H1 (cell line): ENCODE results near the gene CDH9. TPM values are rescaled to one million over a fixed set of nuclear protein-coding genes. Genes with fewer than 3 reads are reported as not detected.

Experiments used
- CTCF ChIA-PET: fragments of 300-600 bp; sonication (Branson Sonifier 250); formaldehyde crosslinking; loops from one replicate; lab custom pipeline; 2021; ENCODE audit not compliant: partially characterized antibody; lab: Charles Lee
- POLR2A ChIA-PET: fragments of 300-600 bp; sonication (Branson Sonifier 250); formaldehyde crosslinking; loops from one replicate; lab custom pipeline; 2021; ENCODE audit warnings: inconsistent platforms; ENCODE audit not compliant: partially characterized antibody; lab: Charles Lee
- DNase-seq, 2 experiments: peaks; one replicate each; pipeline versions ENCODE4 v3.0.0 to v3.0.0-alpha.2; 2010 to 2022; ENCODE audit warnings: low spot score in 2 of 2, low read depth in 1 of 2, mixed read lengths in 1 of 2
- FAIRE-seq: peaks from 2 replicates; lab custom pipeline; 2011; peaks lifted over from hg19 to GRCh38; lab: Jason Lieb, UNC
- H2AFZ ChIP-seq: 2 replicates; pipeline ENCODE4 v1.8.1; 2012; ENCODE audit warnings: low read length, inconsistent platforms
- H2AK5ac ChIP-seq: 2 replicates; pipeline ENCODE4 v1.6.1; 2013; ENCODE audit warnings: low read depth, low read length
- H2BK120ac ChIP-seq: replicated peaks from 2 replicates; pipeline ENCODE3; 2013; ENCODE audit warnings: low read depth, low read length, inconsistent platforms
- H2BK12ac ChIP-seq: 2 replicates; pipeline ENCODE4 v1.6.1; 2013; ENCODE audit warnings: low read depth, low read length
- H2BK15ac ChIP-seq: 2 replicates; pipeline ENCODE4 v1.6.1; 2013; ENCODE audit warnings: low read length
- H2BK20ac ChIP-seq: 2 replicates; pipeline ENCODE4 v1.6.1; 2013; ENCODE audit warnings: low read length
- H2BK5ac ChIP-seq: 2 replicates; pipeline ENCODE4 v1.6.1; 2013; ENCODE audit warnings: low read depth, low read length
- H3K14ac ChIP-seq: 2 replicates; pipeline ENCODE4 v1.6.1; 2013; ENCODE audit warnings: inconsistent platforms; ENCODE audit not compliant: insufficient read length
- H3K18ac ChIP-seq: 2 replicates; pipeline ENCODE4 v1.6.1; 2013; ENCODE audit warnings: low read length; ENCODE audit errors: extremely low read depth
- H3K23ac ChIP-seq: 2 replicates; pipeline ENCODE4 v1.6.1; 2013; ENCODE audit warnings: inconsistent platforms; ENCODE audit not compliant: insufficient read length
- H3K23me2 ChIP-seq: 2 replicates; pipeline ENCODE4 v1.6.1; 2013; ENCODE audit warnings: low read depth, low read length
- H3K27ac ChIP-seq: 2 replicates; pipeline ENCODE4 v1.6.1; 2011; ENCODE audit warnings: low read depth, low read length, inconsistent platforms
- H3K27me3 ChIP-seq, 4 experiments: replicated peaks in 1 of 4; 1 replicate in 1 of 4; 2 replicates in 3 of 4; pipeline versions ENCODE4 v1.6.1 to v1.8.1; 2011 to 2013; ENCODE audit warnings: low read length in 3 of 4, mild to moderate bottlenecking in 3 of 4, inconsistent platforms in 2 of 4, mixed read lengths in 2 of 4, moderate library complexity in 1 of 4; ENCODE audit not compliant: control insufficient read depth in 3 of 4, insufficient read depth in 3 of 4; ENCODE audit errors: extremely low read depth in 1 of 4
- H3K36me3 ChIP-seq, 4 experiments: 2 replicates each; pipeline versions ENCODE4 v1.6.1 to v1.8.1; 2011 to 2013; ENCODE audit warnings: mild to moderate bottlenecking in 4 of 4, low read length in 3 of 4, moderate library complexity in 2 of 4, control low read depth in 1 of 4, inconsistent platforms in 1 of 4; ENCODE audit not compliant: insufficient read depth in 4 of 4, control insufficient read depth in 2 of 4
- H3K4ac ChIP-seq: replicated peaks from 2 replicates; pipeline ENCODE3; 2013; ENCODE audit warnings: low read length, low read depth, mixed read lengths, inconsistent platforms; ENCODE audit not compliant: insufficient read length
- H3K4me1 ChIP-seq, 4 experiments: replicated peaks in 1 of 4; 1 replicate in 1 of 4; 2 replicates in 3 of 4; pipeline versions ENCODE4 v1.6.1 to v1.8.1; 2011 to 2013; ENCODE audit warnings: low read length in 3 of 4, inconsistent platforms in 2 of 4, mixed read lengths in 1 of 4; ENCODE audit not compliant: insufficient read depth in 4 of 4, control insufficient read depth in 3 of 4
- H3K4me2 ChIP-seq, 2 experiments: 2 replicates each; pipeline versions ENCODE4 v1.6.1 to v1.8.1; 2011 to 2013; ENCODE audit warnings: low read depth in 2 of 2, low read length in 2 of 2, control low read depth in 1 of 2, inconsistent platforms in 1 of 2, mild to moderate bottlenecking in 1 of 2; ENCODE audit not compliant: insufficient read depth in 1 of 2
- H3K4me3 ChIP-seq, 4 experiments: fragments of 200-600, 300-600 bp in 1 of 4; sonication (generic), shearing (Covaris generic), sonication (Bioruptor Twin) in 1 of 4; 2 replicates each; pipeline versions ENCODE4 v1.5.1 to v1.8.1; 2011 to 2016; ENCODE audit warnings: low read length in 4 of 4, low read depth in 3 of 4, control low read depth in 2 of 4, inconsistent platforms in 2 of 4, mild to moderate bottlenecking in 2 of 4, mixed read lengths in 1 of 4, moderate library complexity in 1 of 4; ENCODE audit not compliant: insufficient read depth in 2 of 4; ENCODE audit errors: extremely low read depth in 1 of 4
- H3K56ac ChIP-seq: replicated peaks from 2 replicates; pipeline ENCODE3; 2013; ENCODE audit warnings: low read depth, mild to moderate bottlenecking, mixed read lengths, low read length, inconsistent platforms; ENCODE audit not compliant: insufficient read length
- H3K79me1 ChIP-seq: 2 replicates; pipeline ENCODE4 v1.6.1; 2013; ENCODE audit warnings: low read depth, low read length, control low read depth
- H3K79me2 ChIP-seq, 2 experiments: 2 replicates each; pipeline versions ENCODE4 v1.6.1 to v1.8.1; 2012 to 2013; ENCODE audit warnings: low read length in 2 of 2, mild to moderate bottlenecking in 2 of 2, inconsistent platforms in 1 of 2; ENCODE audit not compliant: insufficient read depth in 2 of 2, control insufficient read depth in 1 of 2
- H3K9ac ChIP-seq, 4 experiments: replicated peaks in 1 of 4; 1 replicate in 1 of 4; 2 replicates in 3 of 4; pipeline versions ENCODE4 v1.6.1 to v1.8.1; 2011 to 2013; ENCODE audit warnings: low read depth in 3 of 4, low read length in 3 of 4, control low read depth in 2 of 4, mild to moderate bottlenecking in 2 of 4, moderate library complexity in 2 of 4, inconsistent platforms in 1 of 4; ENCODE audit errors: extremely low read depth in 1 of 4
- H3K9me3 ChIP-seq, 2 experiments: 2 replicates each; pipeline versions ENCODE4 v1.6.1 to v1.8.1; 2012 to 2013; ENCODE audit warnings: mild to moderate bottlenecking in 2 of 2, moderate library complexity in 2 of 2, control low read depth in 1 of 2, inconsistent platforms in 1 of 2, low read depth in 1 of 2, low read length in 1 of 2, mixed read lengths in 1 of 2; ENCODE audit not compliant: insufficient read depth in 2 of 2
- H4K20me1 ChIP-seq, 2 experiments: replicated peaks in 1 of 2; 2 replicates each; pipeline versions ENCODE3 to v1.8.1; 2011 to 2013; ENCODE audit warnings: inconsistent platforms in 2 of 2, low read length in 2 of 2, mild to moderate bottlenecking in 1 of 2; ENCODE audit not compliant: insufficient read depth in 2 of 2, control insufficient read depth in 1 of 2
- H4K5ac ChIP-seq: 2 replicates; pipeline ENCODE4 v1.6.1; 2013; ENCODE audit warnings: low read length, low read depth, mixed read lengths, inconsistent platforms; ENCODE audit not compliant: insufficient read length
- H4K8ac ChIP-seq: 2 replicates; pipeline ENCODE4 v1.8.0; 2013; ENCODE audit warnings: mild to moderate bottlenecking, moderate library complexity, low read length, inconsistent platforms; ENCODE audit not compliant: insufficient read depth; ENCODE audit errors: extremely low read depth
- H4K91ac ChIP-seq: replicated peaks from 2 replicates; pipeline ENCODE3; 2013; ENCODE audit warnings: low read length, mixed read lengths, inconsistent platforms; ENCODE audit not compliant: insufficient read length
- CREB1 ChIP-seq: IDR thresholded peaks from 2 replicates; pipeline ENCODE4 v1.6.1; 2012; ENCODE audit warnings: inconsistent platforms
- EP300 ChIP-seq, 2 experiments: IDR thresholded peaks; 1 replicate in 1 of 2; 2 replicates in 1 of 2; pipeline ENCODE4 v1.6.1; 2011 to 2012; ENCODE audit warnings: low read depth in 2 of 2, low read length in 2 of 2, mild to moderate bottlenecking in 2 of 2, borderline replicate concordance in 1 of 2, inconsistent platforms in 1 of 2, moderate library complexity in 1 of 2
- HDAC2 ChIP-seq, 2 experiments: fragments of 300-600 bp in 1 of 2; sonication (generic) in 1 of 2; IDR thresholded peaks; 2 replicates each; pipeline ENCODE4 v1.6.1; 2011 to 2012; ENCODE audit warnings: low read depth in 2 of 2, low read length in 2 of 2, mild to moderate bottlenecking in 2 of 2, moderate library complexity in 2 of 2, borderline replicate concordance in 1 of 2, inconsistent platforms in 1 of 2
- HDAC6 ChIP-seq: IDR thresholded peaks from one replicate; pipeline ENCODE4 v1.7.1; 2012; ENCODE audit warnings: low read depth, mild to moderate bottlenecking, inconsistent platforms, low read length, moderate library complexity
- SIRT6 ChIP-seq: IDR thresholded peaks from one replicate; pipeline ENCODE4 v1.7.1; 2012; ENCODE audit warnings: low read length, inconsistent platforms
- TAF1 ChIP-seq: IDR thresholded peaks from 2 replicates; pipeline ENCODE4 v1.6.1; 2011; ENCODE audit warnings: mild to moderate bottlenecking, low read depth, low read length
- ZNF274 ChIP-seq: IDR thresholded peaks from 2 replicates; pipeline ENCODE4 v1.7.0; 2012; ENCODE audit warnings: low read length, borderline replicate concordance; ENCODE audit errors: extremely low read depth
- WGBS, 2 experiments: shearing (Covaris generic) in 1 of 2; methylation state at CpG; one replicate each; pipeline versions ENCODE4 v1.1.6 to v1.1.7; 2013 to 2015; ENCODE audit warnings: low lambda C conversion rate in 2 of 2, mixed read lengths in 2 of 2, inconsistent platforms in 1 of 2, low coverage in 1 of 2, missing lambda C conversion rate in 1 of 2; ENCODE audit not compliant: insufficient replicate concordance in 2 of 2, insufficient coverage in 1 of 2, insufficient read length in 1 of 2; ENCODE audit errors: extremely low coverage in 1 of 2, missing lambda C conversion rate in 1 of 2; 5-methylcytosine and 5-hydroxymethylcytosine counted together
- polyA plus RNA-seq, 7 experiments: library from polyadenylated mRNA; depleted of rRNA in 3 of 7; stranded (reverse) in 5 of 7; unstranded in 2 of 7; fragments of >200 nt in 5 of 7; fragments of 200-250 nt in 2 of 7; gene quantifications; 1 replicate in 5 of 7; 2 replicates in 1 of 7; 4 replicates in 1 of 7; pipeline versions ENCODE4 v1.2.1 to v1.2.3, GENCODE V29; 2011 to 2013; ENCODE audit warnings: missing spikeins in 2 of 7, mixed read lengths in 2 of 7
- total RNA-seq: library from RNA; stranded (reverse); fragmentation: NEBNext Ultra II Directional; extraction: Animal tissue kit (Norgen Biotek cat#: 25700); gene quantifications from 2 replicates; pipeline ENCODE4 v1.2.1, GENCODE V29; 2021

Gene CDH9
- total and polyA plus RNA-seq, 2 of the 8 experiments (the other 6 are each of a cell fraction or from before 2014, with no cell fraction given) = 0.54 to 1.0 TPM

- H4K91ac ChIP-seq = no peak overlapping the region
- no peak overlapping the region for H2BK120ac ChIP-seq
- no peak overlapping the region for H2BK5ac ChIP-seq
- H3K14ac ChIP-seq = no peak overlapping the region
- H2AFZ ChIP-seq = no peak overlapping the region
- WGBS, 2 experiments = 79% methylated on average over 5 of the region's 5 CpGs; no CpG with 5 or more reads in 1 of the 2 experiments
- H3K18ac ChIP-seq = no peak overlapping the region
- no peaks in the 10 kb centered on the region for H3K4me1 ChIP-seq
- POLR2A ChIA-PET = no interaction called here
- H4K20me1 ChIP-seq = no peaks in the 10 kb centered on the region
- no peak for TF ChIP-seq HDAC2 (IDR thresholded peaks at IDR 0.05; ENCODE audit: borderline replicate concordance in 1 of 2, low read depth in 2 of 2, low read length in 2 of 2)
- no peak for TF ChIP-seq TAF1
- no peak for TF ChIP-seq SIRT6
- no peak for TF ChIP-seq ZNF274
- TF ChIP-seq HDAC6 = no peak
- TF ChIP-seq EP300 (IDR thresholded peaks at IDR 0.05; ENCODE audit: borderline replicate concordance in 1 of 2, low read depth in 2 of 2, low read length in 2 of 2) = no peak
- no peak for TF ChIP-seq CREB1
- TF ChIP-seq, all 59 proteins: peak for 0
- Histone ChIP-seq H3K79me1 (no peaks in the 10 kb centered on the region), H3K79me2 (no peaks in the 10 kb centered on the region), H2BK12ac (no peak overlapping the region), H3K4ac (no peak overlapping the region), H2AK5ac (no peak overlapping the region), H3K4me3 (no peak overlapping the region), H2BK20ac (no peak overlapping the region), H3K23me2 (no peaks in the 10 kb centered on the region), H2BK15ac (no peak overlapping the region), H3K27ac (no peak overlapping the region), H4K8ac (no peak overlapping the region), H3K4me2 (no peak overlapping the region), H3K56ac (no peak overlapping the region), H3K9ac (no peak overlapping the region), H3K27me3 (no peaks in the 10 kb centered on the region), H3K36me3 (no peaks in the 10 kb centered on the region), H4K5ac (no peak overlapping the region), H3K9me3 (no peaks in the 10 kb centered on the region), H3K23ac (no peak overlapping the region)
- FAIRE-seq (no peak), DNase-seq (no peak)
- CTCF ChIA-PET = no interaction called here
These were observed 155.0 kb downstream of the CDH9 start for GRCh38 chr5:26883375-26883774.
